NCI-H526 treated with DMSO at 0.1 percent for 48 hours (cell line): ENCODE data around the gene WWP2.
"Not testable (repeated sequence)": the region's sequence is repeated elsewhere in the genome, so short reads cannot be mapped to it uniquely, and the experiment has no call there.

ENCODE experiments used
- DNase-seq: peaks from one replicate; lab custom pipeline; 2025; lab: John Stamatoyannopoulos, UW

Gene WWP2

GRCh38 chr16:69745959-69746358 is 16.2 kb upstream of the WWP2 start:
- no peak for DNase-seq

DNA sequence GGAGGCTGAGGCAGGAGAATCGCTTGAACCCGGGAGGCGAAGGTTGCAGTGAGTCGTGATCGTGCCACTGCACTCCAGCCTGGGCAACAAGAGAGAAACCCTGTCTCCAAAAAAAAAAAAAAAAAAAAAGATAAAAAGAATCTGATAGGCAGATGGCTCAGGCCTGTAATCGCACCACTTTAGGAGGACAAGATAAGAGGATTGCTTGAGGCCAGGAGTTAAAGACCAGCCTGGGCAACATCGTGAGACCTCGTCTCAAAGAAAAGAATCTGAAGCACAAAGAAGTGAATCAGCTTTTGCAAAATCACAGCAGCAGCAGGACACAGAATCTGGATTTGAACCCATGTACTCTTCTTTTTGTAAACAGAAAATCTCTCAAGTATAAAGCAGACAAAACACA is 15.0 kb upstream of the WWP2 start:
- DNase-seq, result no peak

GRCh38 chr16:69748694-69749345 is 13.3 kb upstream of the WWP2 start:
- DNase-seq, result no peak

DNA sequence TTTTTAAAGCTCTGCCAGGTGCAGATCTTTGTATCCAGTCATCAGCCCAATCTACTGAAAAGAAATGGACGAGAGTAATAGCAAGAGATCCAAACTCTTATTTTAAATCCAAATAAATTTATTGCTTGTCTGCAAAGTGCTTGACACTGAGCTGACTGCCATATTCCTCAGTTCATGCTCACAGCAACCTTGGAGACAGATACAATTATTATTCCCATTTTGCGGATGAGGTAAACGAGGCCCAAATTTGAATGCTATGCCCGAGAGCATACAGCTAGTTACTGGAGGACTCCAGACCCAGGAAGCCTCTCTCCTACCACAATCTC is 8.0 kb upstream of the WWP2 start:
- no peak for DNase-seq

DNA sequence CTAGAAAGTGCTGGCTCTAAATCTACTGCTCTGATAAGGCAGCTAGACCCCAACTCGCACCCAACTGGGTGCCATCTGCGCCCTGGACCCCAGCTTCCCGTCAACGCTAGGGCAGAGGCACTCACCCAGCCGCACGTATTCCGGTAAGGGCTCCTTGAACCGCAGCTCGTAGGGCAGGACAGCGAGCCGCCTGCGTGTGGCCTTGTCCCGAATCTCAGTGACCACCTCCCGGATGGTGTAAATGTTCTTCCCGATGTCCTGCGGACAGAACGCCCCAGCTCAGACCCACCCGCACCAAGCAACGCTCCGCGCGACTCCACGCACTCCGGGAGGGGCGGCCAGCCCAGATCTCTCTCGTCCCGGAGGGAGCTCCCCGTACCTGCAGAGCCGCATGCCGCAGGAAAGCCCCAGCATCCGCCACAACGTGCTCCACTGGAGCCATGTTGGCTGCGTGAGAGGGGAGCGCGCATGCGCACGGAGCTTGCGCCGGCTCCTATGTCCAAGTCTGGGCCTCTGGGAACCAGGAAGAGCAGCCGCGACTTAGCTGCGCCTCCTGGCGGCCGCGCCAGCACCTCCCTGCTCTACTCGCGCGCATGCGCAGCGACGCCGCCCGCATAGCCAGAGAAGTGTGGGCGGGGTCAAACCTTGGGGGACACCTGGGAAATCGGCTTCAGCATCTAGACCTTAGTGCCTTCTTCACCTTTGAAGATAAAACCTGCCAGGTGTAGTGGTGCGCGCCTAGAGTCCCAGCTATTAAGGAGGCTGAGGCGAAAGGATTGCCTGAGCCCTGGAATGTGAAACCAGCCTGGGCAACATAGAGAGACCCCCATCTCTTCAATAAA is 7.4 kb upstream of the WWP2 start, which contains the start of gene NOB1:
NOB1 (minus strand) TSS at position 458 of the 842 bp plus-strand sequence; CDS start at position 442, 16 bp downstream.
- peak; percentile 75 for DNase-seq

DNA sequence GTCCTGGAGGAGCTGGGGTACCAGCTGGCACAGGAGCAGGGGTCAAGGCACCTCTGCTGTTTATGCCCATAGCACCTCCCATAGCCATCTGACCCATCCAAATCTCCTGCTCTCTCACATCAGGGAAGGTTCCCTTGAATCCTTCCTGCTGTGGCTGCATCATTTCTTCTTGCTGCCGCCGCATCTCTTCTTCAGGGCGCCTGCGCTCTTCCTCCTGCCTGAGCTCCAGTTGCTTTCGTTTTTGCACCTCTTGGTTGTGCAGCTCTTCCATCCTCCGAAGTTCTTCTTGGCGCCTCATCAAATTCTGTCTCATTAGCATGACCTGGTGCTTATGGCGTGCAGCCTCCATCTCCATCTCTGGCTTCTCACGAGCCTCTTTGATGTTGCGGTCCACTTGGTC is 5.4 kb upstream of the WWP2 start:
- DNase-seq, result no peak

DNA sequence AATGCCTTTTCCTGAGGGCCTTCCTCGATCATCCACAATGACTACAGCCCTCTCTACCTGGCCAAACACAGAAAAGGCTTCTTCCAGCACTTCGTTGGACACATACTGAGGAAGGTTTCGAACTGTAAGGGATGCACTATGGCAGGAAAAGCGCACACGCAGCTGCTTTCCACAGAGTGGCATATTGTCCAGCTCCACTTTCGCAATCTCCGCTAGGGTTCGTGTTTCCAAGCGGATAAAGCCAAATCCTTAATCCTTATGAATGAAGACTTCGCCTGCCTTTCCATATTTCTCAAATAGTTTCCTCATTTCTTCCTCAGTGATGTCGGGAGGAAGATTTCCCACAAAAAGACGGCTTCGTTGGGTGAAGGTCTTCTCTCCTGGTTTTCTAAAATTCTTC is 4.8 kb upstream of the WWP2 start:
- DNase-seq, result not testable (repeated sequence)

- DNase-seq, result no peak
Observed at GRCh38 chr16:69762814-69763598, 874 bp downstream of the WWP2 start.

DNA sequence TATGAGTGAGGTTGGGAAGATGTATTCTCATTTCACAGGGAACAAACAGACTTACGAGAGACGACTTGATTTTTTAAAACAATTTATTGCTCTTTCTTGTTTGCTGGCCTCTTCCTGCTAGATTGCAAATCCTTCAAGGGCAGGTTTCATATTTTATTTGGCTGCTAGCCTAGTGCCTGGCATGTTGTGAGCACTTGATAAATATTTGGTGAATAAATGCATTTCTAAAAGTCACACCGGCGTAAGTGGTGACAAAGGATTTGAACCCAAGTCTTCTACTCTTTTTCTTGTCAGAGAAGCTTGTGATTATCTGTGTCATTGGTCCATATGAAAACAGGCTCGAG is 1.4 kb downstream of the WWP2 start:
- DNase-seq, result no peak

- no peak for DNase-seq
Observed at GRCh38 chr16:69767459-69768229, 5.5 kb downstream of the WWP2 start.

- no peak for DNase-seq
Observed at GRCh38 chr16:69768666-69769065, 6.5 kb downstream of the WWP2 start.

GRCh38 chr16:69769404-69769803 is 7.3 kb downstream of the WWP2 start:
- no peak for DNase-seq

DNA sequence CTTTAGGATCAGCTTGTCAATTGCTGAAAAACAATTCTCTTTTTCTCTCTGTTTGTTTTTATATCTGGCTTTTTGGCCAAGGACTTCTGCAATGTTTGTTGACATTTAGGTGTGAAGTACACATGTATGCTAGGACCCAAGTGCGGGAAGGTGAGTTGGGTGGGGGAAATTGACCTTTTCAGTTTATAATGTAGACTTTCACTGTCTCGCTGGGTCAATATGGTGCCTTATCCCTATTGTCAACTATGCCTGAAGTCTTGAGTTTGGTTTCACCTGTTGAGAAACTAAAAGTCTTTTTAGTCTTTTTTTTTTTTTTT is 9.5 kb downstream of the WWP2 start:
- no peak for DNase-seq

GRCh38 chr16:69773260-69773947 is 11.3 kb downstream of the WWP2 start:
- peak; percentile 44 for DNase-seq

DNA sequence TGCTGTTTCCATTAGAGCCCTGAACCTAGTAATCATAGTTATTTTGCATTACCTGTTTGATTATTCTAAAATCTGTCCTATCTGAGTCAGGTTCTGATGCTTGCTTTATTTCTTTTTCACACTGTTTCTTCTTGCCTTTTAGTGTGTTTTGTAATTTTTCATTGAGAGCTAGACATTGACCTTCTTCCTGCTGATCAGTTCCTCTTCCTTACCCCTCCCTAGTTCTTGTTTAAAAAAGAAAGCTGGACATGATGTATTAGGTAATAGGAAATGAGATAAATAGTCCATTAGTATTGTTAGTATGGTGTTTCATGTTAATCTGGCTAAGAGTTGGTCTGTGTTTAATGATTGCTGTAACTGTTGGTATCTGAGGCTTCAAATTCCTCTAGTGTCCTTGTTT is 13.4 kb downstream of the WWP2 start:
- no peak for DNase-seq

- no peak for DNase-seq
Observed at GRCh38 chr16:69779724-69780123, 17.6 kb downstream of the WWP2 start.

DNA sequence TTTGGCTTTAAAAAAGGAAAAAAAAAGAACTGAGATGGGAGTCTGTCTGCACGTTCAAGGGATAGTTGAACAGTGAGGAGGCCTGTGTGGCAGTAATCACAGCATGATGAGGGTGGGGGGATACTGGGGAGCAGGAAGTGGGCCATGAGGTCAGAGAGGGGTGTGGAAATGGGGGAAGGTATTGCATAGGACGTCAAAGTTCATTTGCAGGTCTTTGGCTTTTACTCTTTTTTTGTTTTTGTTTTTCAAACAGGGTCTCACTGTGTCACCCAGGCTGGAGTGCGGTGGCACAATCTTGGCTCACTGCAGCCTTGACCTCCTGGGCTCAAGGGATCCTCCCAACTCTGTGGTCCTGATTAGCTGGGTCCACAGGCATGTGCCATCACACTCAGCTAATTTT is 19.0 kb downstream of the WWP2 start:
- DNase-seq, result no peak

GRCh38 chr16:69784586-69784985 is 22.5 kb downstream of the WWP2 start:
- DNase-seq, result no peak

DNA sequence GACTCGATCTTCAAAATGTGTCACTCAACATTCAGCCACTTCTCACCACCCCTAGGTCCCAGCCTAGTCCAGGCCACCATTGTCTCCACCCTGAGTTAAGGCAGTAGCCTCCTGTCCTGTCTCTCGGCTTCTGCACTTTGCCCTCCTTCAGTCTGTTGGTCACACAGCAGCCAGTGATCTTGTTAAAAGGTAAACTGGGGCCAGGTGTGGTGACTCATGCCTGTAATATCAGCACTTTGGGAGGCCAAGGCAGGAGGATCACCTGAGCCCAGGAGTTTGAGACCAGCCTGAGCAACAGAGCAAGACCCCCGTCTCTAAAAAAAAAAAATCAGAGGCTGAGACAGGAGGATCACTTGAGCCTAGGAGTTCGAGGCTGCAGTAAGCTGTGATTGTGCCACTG is 25.8 kb downstream of the WWP2 start:
- DNase-seq, result no peak

DNA sequence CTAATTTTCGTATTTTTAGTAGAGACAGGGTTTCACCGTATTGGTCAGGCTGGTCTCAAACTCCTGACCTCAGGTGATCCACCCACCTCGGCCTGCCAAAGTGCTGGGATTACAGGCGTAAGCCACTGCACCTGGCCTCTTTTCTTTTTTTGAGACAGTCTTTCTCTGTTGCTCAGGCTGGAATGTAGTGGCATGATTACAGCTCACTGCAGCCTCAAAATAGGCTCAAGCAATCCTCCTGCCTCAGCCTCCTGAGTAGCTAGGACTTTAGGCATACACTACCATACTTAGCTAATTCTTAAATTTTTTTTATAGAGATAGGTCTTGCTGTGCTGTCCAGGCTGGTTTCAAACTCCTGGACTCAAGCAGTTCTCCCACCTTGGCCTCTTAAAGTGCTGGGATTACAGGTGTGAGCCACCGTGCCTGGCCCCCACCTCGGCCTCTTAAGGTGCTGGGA is 29.3 kb downstream of the WWP2 start:
- not testable (repeated sequence) for DNase-seq

DNA sequence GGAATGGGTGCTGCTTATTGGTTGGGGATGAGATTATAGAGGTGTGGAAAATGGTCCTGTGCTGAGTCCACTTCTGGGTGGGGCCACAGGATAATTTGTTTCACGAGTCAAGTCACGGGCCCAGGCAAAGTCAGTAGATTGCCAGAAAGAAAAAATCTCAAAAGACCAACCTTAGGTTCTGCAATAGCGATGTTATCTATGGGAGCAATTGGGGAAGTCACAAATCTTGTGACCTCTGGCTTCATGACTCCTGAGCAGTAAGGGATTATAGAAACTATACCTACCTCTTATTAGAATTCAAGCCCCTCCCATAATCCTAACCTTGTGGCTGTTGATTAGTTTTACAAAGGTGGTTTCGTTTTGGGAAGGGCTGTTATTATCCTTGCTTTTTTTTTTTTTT is 31.4 kb downstream of the WWP2 start:
- no peak for DNase-seq

DNA sequence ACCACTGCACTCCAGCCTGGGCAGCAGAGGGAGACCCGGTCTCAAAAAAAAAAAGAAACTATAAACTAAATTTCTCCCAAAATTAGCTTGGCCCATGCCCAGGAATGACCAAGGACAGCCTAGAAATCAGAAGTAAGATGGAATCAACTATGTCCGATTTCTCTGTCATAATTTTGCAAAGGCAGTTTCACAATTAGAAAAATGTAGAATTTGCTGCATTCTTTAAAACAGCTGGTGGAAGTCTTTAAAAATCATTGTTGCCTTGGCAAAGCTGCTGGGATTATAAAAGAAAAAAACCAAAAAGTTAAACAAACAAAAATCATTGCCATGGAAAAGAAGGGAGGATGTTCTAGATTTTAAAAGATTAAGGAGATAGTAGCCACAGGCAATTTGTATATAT is 32.4 kb downstream of the WWP2 start:
- DNase-seq, result no peak
